Bronchial epithelial cell (primary cell): Measurements from ENCODE around the gene PDZD2. TPM values are rescaled to one million over a fixed set of nuclear protein-coding genes. Genes with fewer than 3 reads are reported as not detected.

Source experiments
- DNase-seq: peaks from one replicate; pipeline ENCODE4 v3.0.0-alpha.2; 2010; ENCODE audit warnings: low read depth
- FAIRE-seq: peaks from 2 replicates; lab custom pipeline; 2011; peaks lifted over from hg19 to GRCh38; lab: Jason Lieb, UNC
- H3K27me3 ChIP-seq: 2 replicates; pipeline ENCODE4 v1.5.1; 2011; ENCODE audit warnings: low read length; ENCODE audit not compliant: control insufficient read depth, insufficient read depth
- H3K36me3 ChIP-seq: 2 replicates; pipeline ENCODE4 v1.5.1; 2011; ENCODE audit warnings: low read length; ENCODE audit not compliant: control insufficient read depth, insufficient read depth
- H3K4me3 ChIP-seq: 2 replicates; pipeline ENCODE4 v1.5.1; 2011; ENCODE audit warnings: mild to moderate bottlenecking, low read depth, low read length, control low read depth
- total RNA-seq: library from RNA; depleted of rRNA; stranded (reverse); fragments of >200 nt; gene quantifications from 2 replicates; pipeline ENCODE4 v1.2.1, GENCODE V29; 2014
- TF ChIP-seq, protein P1 (sequence below): IDR thresholded peaks from 2 replicates; pipeline ENCODE4 v1.5.1; 2011; ENCODE audit warnings: mild to moderate bottlenecking, moderate library complexity, low read length, control low read depth, inconsistent platforms; ENCODE audit not compliant: insufficient read depth, severe bottlenecking

Gene PDZD2
- total RNA-seq, 1 donor from 2014 or later, result 1.8 TPM

DNA sequence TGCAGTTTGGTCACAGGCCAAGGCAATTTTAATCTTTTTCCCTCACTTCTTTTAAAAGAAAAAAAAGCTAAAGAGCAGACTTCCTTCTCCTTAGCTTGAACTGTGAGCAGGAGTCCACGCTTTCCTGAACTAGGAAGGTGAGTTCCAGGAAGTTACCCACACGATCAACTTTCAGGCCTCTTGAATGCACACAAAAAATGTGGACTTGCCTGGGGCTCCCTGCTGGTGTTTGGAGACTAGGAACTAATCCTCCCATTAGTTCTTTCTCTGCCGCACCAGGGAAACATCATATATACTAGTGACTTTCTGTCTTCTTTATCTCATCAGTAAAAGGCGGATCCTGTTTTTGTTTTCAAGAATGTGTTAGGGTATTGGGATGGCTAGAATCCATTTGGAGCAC is 295.2 kb downstream of the PDZD2 start:
- FAIRE-seq (no peak), DNase-seq (peak; percentile 39)
- no peaks in the 10 kb centered on the region for H3K27me3 ChIP-seq
- TF ChIP-seq, protein P1, sequence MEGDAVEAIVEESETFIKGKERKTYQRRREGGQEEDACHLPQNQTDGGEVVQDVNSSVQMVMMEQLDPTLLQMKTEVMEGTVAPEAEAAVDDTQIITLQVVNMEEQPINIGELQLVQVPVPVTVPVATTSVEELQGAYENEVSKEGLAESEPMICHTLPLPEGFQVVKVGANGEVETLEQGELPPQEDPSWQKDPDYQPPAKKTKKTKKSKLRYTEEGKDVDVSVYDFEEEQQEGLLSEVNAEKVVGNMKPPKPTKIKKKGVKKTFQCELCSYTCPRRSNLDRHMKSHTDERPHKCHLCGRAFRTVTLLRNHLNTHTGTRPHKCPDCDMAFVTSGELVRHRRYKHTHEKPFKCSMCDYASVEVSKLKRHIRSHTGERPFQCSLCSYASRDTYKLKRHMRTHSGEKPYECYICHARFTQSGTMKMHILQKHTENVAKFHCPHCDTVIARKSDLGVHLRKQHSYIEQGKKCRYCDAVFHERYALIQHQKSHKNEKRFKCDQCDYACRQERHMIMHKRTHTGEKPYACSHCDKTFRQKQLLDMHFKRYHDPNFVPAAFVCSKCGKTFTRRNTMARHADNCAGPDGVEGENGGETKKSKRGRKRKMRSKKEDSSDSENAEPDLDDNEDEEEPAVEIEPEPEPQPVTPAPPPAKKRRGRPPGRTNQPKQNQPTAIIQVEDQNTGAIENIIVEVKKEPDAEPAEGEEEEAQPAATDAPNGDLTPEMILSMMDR, result no peak
- H3K36me3 ChIP-seq, result no peaks in the 10 kb centered on the region
- no peak overlapping the region for H3K4me3 ChIP-seq

DNA sequence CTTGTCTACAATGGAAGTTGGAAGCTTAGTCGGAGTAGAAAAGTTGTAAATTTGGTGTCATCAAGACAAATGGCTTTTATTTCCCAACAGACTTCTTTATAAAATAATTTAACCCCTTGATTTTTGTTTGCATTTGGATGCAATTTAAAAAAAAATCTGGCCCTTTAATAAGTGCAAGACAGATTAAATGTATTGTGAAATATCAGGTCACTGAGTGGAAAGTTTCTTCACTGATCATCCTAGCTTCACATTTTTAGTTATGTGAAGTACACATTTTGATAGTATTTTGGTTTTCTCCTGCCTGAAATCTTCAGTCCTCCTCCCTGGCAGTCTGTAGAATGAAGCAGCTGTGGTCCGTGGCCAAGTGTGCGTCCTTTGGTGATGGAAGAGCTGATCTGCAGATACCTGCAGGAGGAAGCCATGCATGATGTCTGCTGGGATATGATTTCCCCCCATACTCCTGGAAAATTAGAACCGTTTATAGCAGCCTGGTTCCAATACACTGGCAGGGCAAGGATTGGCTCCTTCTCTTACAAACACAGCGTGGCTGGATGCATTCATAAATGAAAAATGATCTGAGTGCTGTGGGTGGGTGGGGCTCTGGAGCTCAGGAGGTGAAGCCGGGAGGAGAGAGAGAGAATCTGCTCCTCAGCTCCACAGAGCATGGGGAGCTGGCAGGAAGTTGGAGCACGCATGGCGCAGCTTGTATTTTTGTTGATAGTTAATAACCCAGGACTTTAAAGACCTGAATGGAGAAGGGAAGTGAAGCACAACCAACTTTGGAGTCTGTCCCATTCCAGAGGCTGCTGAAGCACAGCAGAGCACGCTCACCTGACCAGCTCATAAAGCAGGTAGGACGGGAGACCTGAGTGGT is 296.8 kb downstream of the PDZD2 start:
- H3K4me3 ChIP-seq, result peak overlapping the region; percentile 28
- DNase-seq (peak; percentile 61), FAIRE-seq (no peak)
- TF ChIP-seq, protein P1, result no peak
- no peaks in the 10 kb centered on the region for H3K36me3 ChIP-seq
- no peaks in the 10 kb centered on the region for H3K27me3 ChIP-seq

GRCh38 chr5:31936683-31937082 is 297.8 kb downstream of the PDZD2 start:
- no peak for DNase-seq
- FAIRE-seq, result no peak
- Histone ChIP-seq H3K27me3 (no peaks in the 10 kb centered on the region), H3K36me3 (no peaks in the 10 kb centered on the region), H3K4me3 (no peak overlapping the region)
- TF ChIP-seq, protein P1, result no peak

DNA sequence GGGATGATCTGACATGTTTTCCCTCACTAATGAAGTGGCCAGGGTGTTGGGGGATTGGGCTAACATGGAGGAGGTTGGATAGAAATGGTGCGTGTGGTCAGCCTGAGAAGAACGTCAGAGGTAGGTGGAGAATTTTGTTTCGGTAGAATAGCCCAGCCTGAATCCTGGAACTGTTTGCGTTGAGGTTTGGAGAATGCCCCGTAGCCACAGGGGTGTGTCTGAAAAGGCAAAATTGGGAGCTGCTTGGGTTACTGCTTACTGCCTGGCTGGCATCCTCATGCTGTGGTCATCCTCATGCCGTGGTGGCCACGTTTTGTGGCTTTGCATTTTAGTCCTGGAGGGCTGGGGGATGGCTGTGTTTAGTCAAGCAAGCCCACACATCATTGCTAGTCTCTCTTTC is 298.3 kb downstream of the PDZD2 start:
- DNase-seq (no peak), FAIRE-seq (no peak)
- TF ChIP-seq, protein P1, result no peak
- no peaks in the 10 kb centered on the region for H3K27me3 ChIP-seq
- no peaks in the 10 kb centered on the region for H3K36me3 ChIP-seq
- no peak overlapping the region for H3K4me3 ChIP-seq

DNA sequence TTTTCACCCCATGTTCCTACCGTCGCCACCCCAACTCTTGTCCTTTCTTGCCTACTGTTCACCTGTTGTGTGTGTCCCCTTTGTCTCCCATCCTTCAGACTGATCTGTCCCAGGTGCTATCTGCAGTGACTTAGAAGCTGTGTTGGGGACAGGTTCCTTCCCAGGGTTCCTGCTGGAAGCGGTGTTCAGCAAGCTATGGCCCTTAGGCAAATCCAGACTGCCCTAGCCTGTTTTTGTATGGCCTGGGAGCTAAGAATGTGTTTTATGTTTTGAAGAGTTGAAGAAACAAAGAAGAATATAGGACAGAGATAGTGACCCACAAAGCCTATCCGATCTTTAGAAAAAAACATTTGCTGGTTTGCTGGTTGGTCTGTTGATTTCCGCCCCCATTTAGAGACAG is 298.8 kb downstream of the PDZD2 start:
- H3K4me3 ChIP-seq, result no peak overlapping the region
- TF ChIP-seq, protein P1, result no peak
- FAIRE-seq, result no peak

More for the DNA sequence above, 298.8 kb downstream of the PDZD2 start:
- no peak for DNase-seq
- Histone ChIP-seq H3K27me3 (no peaks in the 10 kb centered on the region), H3K36me3 (no peaks in the 10 kb centered on the region)
